MCF 10A (cell line): ENCODE results near the gene EEF1A2. TPM values are rescaled to one million over a fixed set of nuclear protein-coding genes. Genes with fewer than 3 reads are reported as not detected.

Experiments used
- BruUV-seq: library from RNA; stranded (reverse); fragments of 400-500 nt; replicated peaks from 2 replicates; lab custom pipeline; 2021; lab: Mats Ljungman, UMichigan
- CTCF ChIA-PET: fragments of 300-600 bp; sonication (Branson Sonifier 250); formaldehyde crosslinking; extraction: SDS; loops from one replicate; lab custom pipeline; 2021; ENCODE audit warnings: antibody characterized with exemption, inconsistent platforms; lab: Yijun Ruan, JAX
- POLR2A ChIA-PET: fragments of 300-600, 350-650 bp; sonication (Branson Sonifier 250); formaldehyde crosslinking; extraction: SDS; loops from one replicate; lab custom pipeline; 2020; ENCODE audit warnings: antibody characterized with exemption, inconsistent platforms; lab: Yijun Ruan, JAX
- DNase-seq: peaks from one replicate; pipeline ENCODE4 v3.0.0-alpha.2; 2018; ENCODE audit not compliant: unreplicated experiment
- H3K27ac Mint-ChIP-seq: one replicate; pipeline ENCODE4 v1.8.0; 2022; ENCODE audit warnings: mild to moderate bottlenecking, low read depth, mixed read lengths; ENCODE audit not compliant: unreplicated experiment
- H3K27me3 Mint-ChIP-seq: one replicate; pipeline ENCODE4 v1.8.0; 2022; ENCODE audit warnings: mixed read lengths; ENCODE audit not compliant: insufficient read depth, unreplicated experiment
- H3K36me3 Mint-ChIP-seq: one replicate; pipeline ENCODE4 v1.8.0; 2022; ENCODE audit warnings: mild to moderate bottlenecking, moderate library complexity, mixed read lengths; ENCODE audit not compliant: insufficient read depth, unreplicated experiment
- H3K4me1 Mint-ChIP-seq: one replicate; pipeline ENCODE4 v1.8.0; 2022; ENCODE audit warnings: mixed read lengths; ENCODE audit not compliant: insufficient read depth, unreplicated experiment
- H3K4me3 Mint-ChIP-seq: one replicate; pipeline ENCODE4 v1.8.0; 2022; ENCODE audit warnings: mild to moderate bottlenecking, moderate library complexity, mixed read lengths; ENCODE audit not compliant: unreplicated experiment
- H3K9me3 Mint-ChIP-seq: one replicate; pipeline ENCODE4 v1.8.0; 2022; ENCODE audit warnings: mixed read lengths; ENCODE audit not compliant: unreplicated experiment
- intact Hi-C: fragments of 100-400 bp; cut with micrococcal nuclease; formaldehyde crosslinking; loops from 2 replicates; pipeline ENCODE4 v1.14.1; 2022
- total RNA-seq: library from RNA; stranded (reverse); gene quantifications from 2 replicates; pipeline ENCODE4 v1.2.3, GENCODE V29; 2022
- TF ChIP-seq, protein P1 (sequence below): fragments of 200-600 bp; IDR thresholded peaks from one replicate; pipeline ENCODE4 v1.8.0; 2022; ENCODE audit warnings: antibody characterized with exemption, mild to moderate bottlenecking; ENCODE audit not compliant: unreplicated experiment

EEF1A2 gene
- total RNA-seq, 1 experiment from 2014 or later, result 3.3 TPM

DNA sequence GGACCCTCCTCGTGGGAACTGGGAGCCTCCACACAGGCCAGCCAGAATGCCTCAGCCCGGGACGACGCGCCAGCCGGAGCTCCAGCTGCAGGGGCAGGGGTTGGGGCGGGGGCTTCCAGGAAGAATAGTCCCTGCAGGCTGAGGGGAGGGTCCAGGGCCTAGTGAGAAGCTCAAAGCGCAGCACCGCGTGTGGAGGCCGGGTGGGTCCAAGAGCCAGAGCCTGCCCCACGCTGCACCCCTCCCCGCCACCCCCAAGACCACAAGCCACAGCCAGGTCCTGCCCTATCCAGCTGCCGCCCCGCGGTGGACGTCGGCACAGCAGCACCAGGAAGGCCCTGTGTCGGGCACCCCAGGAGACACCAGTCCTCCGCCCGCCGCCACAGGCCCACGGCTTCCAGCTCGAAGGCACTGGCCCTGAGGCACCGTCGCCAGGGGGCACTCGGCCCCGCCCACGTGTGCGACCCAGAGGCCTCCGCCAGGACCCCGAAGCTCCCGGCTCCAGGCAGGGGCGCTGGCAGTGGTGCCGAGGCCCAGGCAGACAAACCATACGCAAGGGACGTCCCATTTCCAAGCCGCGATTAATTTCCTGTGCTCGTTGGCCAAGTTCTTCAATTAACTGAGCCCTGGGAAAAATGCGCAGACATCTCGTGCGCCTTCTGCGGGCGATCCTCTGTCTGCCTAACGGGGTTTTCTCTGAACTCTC is 45.9 kb downstream of the EEF1A2 start:
- Mint-ChIP-seq H3K4me3 (no peak overlapping the region), H3K36me3 (no peaks in the 10 kb centered on the region), H3K27ac (no peak overlapping the region), H3K27me3 (peaks cover 19% of the 10 kb centered on the region), H3K4me1 (peaks cover 9% of the 10 kb centered on the region), H3K9me3 (no peaks in the 10 kb centered on the region)
- TF ChIP-seq, protein P1, sequence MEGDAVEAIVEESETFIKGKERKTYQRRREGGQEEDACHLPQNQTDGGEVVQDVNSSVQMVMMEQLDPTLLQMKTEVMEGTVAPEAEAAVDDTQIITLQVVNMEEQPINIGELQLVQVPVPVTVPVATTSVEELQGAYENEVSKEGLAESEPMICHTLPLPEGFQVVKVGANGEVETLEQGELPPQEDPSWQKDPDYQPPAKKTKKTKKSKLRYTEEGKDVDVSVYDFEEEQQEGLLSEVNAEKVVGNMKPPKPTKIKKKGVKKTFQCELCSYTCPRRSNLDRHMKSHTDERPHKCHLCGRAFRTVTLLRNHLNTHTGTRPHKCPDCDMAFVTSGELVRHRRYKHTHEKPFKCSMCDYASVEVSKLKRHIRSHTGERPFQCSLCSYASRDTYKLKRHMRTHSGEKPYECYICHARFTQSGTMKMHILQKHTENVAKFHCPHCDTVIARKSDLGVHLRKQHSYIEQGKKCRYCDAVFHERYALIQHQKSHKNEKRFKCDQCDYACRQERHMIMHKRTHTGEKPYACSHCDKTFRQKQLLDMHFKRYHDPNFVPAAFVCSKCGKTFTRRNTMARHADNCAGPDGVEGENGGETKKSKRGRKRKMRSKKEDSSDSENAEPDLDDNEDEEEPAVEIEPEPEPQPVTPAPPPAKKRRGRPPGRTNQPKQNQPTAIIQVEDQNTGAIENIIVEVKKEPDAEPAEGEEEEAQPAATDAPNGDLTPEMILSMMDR, result no peak
- ChIA-PET CTCF (interaction anchor here (1.2 kb wide), 1 partner anchor 11 kb away, joined by 3 read pairs; no protein-coding TSS in a partner anchor), POLR2A (no interaction called here)
- intact Hi-C loops, result no loop called here
- DNase-seq, result no peak
- BruUV-seq, result no TSS peak

DNA sequence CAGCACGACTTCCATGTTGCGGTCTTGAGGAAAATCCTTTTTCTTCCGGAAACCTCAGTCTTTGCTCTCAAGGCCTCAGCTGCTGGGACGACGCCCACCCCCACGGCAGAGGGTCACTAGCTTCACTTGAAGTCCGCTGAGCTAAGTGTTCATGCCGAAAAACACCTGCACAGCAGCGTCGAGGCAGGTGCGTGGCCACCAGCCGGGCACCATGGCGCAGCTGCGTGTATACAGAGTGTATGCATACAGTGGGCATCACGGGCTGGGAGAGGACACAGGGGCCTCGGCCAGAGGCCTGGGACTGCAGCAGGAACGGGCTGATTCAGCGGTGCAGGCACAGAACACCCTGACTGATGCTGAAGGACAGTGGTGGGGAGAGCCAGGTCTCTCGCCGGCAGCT is 46.5 kb downstream of the EEF1A2 start:
- Mint-ChIP-seq H3K27ac (no peak overlapping the region), H3K27me3 (peaks cover 25% of the 10 kb centered on the region), H3K4me3 (no peak overlapping the region), H3K36me3 (no peaks in the 10 kb centered on the region), H3K9me3 (no peaks in the 10 kb centered on the region), H3K4me1 (peaks cover 4% of the 10 kb centered on the region)
- intact Hi-C loops, result no loop called here
- POLR2A ChIA-PET, result interaction anchor here (0.7 kb wide), 1 partner anchor 122 kb away, joined by 4 read pairs; the partner anchor contains the start of gene HELZ2
- DNase-seq, result no peak
- TF ChIP-seq, protein P1, result no peak
- no TSS peak for BruUV-seq
- CTCF ChIA-PET, result interaction anchor here (0.5 to 1.2 kb wide), 3 partner anchors 11 to 209 kb away, joined by 3 read pairs; no protein-coding TSS in a partner anchor

DNA sequence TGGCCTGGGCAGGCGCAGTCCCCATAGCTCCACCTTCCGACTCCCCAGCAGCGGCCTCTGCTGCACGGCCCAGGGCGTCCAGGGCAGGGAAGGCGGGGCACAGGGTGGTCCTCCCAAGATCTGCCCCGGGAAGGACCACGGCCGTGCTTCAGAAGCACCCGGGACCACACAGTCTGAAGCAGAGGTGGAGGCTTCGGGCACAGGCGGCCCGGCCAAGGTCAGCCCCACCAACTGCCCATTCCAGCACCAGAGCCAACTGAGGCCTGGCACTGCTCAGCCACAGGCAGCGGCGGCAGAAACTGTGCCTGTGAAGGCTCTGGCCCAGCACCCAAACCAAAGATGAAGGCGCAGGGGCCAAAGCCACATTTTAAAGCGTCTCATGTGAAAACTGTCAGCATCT is 47.1 kb downstream of the EEF1A2 start:
- Mint-ChIP-seq H3K27me3 (peaks cover 30% of the 10 kb centered on the region), H3K27ac (no peak overlapping the region), H3K9me3 (no peaks in the 10 kb centered on the region), H3K4me1 (peaks cover 4% of the 10 kb centered on the region), H3K36me3 (no peaks in the 10 kb centered on the region), H3K4me3 (no peak overlapping the region)
- intact Hi-C loops, result no loop called here
- TF ChIP-seq, protein P1, result no peak
- ChIA-PET CTCF (interaction anchor here (0.5 to 1.2 kb wide), 3 partner anchors 10 to 210 kb away, joined by 3 read pairs; no protein-coding TSS in a partner anchor), POLR2A (interaction anchor here (0.7 kb wide), 1 partner anchor 122 kb away, joined by 4 read pairs; the partner anchor contains the start of gene HELZ2)
- no peak for DNase-seq
- no TSS peak for BruUV-seq
